ENCODE measurements around the gene ANKRD50.

DNA sequence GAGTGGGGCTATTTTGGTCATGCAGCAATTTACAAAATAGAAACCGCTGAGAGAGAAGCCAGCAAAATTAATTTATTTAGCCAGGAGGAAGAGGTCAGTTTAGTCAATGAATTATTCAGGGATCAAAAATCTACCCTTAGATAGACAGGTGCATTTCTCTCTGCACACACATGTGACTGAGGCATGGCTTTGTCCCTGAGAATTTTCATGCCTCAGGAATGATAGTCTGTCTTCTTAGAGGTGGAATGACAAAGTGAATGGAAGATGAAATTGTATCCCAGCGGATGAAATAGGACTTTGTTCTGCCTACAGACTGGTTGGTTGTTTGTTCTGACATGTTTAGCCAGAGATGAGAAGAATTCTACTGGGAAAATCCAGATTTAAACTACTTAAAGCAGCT is 46.0 kb downstream of the ANKRD50 start:
- TF ChIP-seq, protein P1, sequence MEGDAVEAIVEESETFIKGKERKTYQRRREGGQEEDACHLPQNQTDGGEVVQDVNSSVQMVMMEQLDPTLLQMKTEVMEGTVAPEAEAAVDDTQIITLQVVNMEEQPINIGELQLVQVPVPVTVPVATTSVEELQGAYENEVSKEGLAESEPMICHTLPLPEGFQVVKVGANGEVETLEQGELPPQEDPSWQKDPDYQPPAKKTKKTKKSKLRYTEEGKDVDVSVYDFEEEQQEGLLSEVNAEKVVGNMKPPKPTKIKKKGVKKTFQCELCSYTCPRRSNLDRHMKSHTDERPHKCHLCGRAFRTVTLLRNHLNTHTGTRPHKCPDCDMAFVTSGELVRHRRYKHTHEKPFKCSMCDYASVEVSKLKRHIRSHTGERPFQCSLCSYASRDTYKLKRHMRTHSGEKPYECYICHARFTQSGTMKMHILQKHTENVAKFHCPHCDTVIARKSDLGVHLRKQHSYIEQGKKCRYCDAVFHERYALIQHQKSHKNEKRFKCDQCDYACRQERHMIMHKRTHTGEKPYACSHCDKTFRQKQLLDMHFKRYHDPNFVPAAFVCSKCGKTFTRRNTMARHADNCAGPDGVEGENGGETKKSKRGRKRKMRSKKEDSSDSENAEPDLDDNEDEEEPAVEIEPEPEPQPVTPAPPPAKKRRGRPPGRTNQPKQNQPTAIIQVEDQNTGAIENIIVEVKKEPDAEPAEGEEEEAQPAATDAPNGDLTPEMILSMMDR (IDR thresholded peaks at IDR 0.05) = no peak
- TF ChIP-seq POLR2A (IDR thresholded peaks at IDR 0.05) = no peak

Measured in testis (tissue), 2 donors.